Mammary epithelial cell (primary cell): ENCODE measurements around the gene PGAP2.
A peak's percentile ranks its signal among the peaks of the same experiment; 100 is the strongest.

Source experiments
- EZH2 ChIP-seq: IDR thresholded peaks from 2 replicates; pipeline ENCODE4 v1.6.1; 2012; ENCODE audit warnings: low read length, inconsistent platforms, borderline replicate concordance
- TF ChIP-seq, protein P1 (sequence below), 2 donors: IDR thresholded peaks in 1 of 2; conservative IDR thresholded peaks in 1 of 2; 2 replicates each; pipeline ENCODE4 v1.5.1; 2011 to 2012; ENCODE audit warnings: inconsistent platforms in 2 of 2, low read length in 2 of 2, mild to moderate bottlenecking in 2 of 2, control low read depth in 1 of 2, low read depth in 1 of 2; ENCODE audit not compliant: insufficient read depth in 1 of 2; ENCODE audit errors: extremely low read depth in 1 of 2

DNA sequence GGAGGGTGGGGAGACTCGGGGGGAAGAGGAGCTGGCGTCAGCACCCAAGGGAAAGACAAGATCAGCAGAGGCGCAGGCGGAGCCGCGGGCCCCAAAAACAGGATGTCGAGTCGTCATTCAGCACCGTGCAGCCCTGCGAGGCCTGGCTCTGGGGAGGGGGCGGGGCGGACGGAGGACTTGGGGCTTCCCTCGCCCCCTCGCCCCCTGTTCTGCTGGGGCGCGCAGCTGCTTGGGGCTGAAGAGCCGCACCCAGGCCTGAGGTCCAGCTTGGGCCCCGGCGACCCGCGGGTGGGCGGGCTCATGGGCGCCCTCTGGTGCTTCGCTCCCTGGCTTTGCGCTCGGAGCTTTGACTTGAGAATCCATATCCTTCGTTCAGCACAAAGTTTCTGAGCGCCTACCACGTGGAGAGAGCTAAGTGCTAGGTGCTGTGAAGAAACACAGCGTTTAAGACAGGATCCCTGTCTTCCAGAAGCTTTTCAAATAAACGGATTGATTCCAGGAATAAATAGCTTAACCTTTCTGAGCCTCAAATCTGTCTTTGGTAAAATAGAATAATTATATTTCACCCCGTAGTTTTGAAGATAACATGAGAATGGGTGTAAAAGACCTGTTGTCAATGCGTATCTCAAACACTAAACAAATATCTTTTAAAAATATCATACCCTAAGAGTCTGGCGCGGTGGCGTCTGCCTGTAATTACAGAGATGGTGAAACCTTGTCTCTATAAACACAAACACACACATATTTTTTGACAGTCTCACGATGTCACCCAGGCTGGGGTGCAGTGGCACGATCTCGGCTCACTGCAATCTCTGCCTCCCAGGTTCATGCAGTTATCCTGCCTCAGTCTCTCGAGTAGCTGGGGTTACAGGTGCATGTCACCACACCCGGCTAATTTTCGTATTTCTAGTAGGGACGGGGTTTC, 33.3 kb downstream of the PGAP2 start:
- TF ChIP-seq, protein P1, sequence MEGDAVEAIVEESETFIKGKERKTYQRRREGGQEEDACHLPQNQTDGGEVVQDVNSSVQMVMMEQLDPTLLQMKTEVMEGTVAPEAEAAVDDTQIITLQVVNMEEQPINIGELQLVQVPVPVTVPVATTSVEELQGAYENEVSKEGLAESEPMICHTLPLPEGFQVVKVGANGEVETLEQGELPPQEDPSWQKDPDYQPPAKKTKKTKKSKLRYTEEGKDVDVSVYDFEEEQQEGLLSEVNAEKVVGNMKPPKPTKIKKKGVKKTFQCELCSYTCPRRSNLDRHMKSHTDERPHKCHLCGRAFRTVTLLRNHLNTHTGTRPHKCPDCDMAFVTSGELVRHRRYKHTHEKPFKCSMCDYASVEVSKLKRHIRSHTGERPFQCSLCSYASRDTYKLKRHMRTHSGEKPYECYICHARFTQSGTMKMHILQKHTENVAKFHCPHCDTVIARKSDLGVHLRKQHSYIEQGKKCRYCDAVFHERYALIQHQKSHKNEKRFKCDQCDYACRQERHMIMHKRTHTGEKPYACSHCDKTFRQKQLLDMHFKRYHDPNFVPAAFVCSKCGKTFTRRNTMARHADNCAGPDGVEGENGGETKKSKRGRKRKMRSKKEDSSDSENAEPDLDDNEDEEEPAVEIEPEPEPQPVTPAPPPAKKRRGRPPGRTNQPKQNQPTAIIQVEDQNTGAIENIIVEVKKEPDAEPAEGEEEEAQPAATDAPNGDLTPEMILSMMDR (conservative IDR thresholded peaks at IDR 0.05 in 1 of 2, IDR thresholded peaks at IDR 0.05 in 1 of 2; ENCODE audit: extremely low read depth in 1 of 2, insufficient read depth in 1 of 2, low read depth in 1 of 2, low read length in 2 of 2): peak; percentile 51 to 90
- TF ChIP-seq EZH2: no peak
